RPMI8226 (cell line): ENCODE results near the gene ZNF791.
"Not testable (repeated sequence)": the region's sequence is repeated elsewhere in the genome, so short reads cannot be mapped to it uniquely, and the experiment has no call there.

Experiments used
- DNase-seq: peaks from one replicate; pipeline ENCODE4 v3.0.0-alpha.2; 2015

Gene ZNF791

GRCh38 chr19:12668346-12668745 lies 57.6 kb downstream of the ZNF791 start:
- DNase-seq, result no peak

GRCh38 chr19:12668932-12669269 lies 58.2 kb downstream of the ZNF791 start:
- peak; percentile 22 for DNase-seq

- DNase-seq, result peak; percentile 86
These were observed 58.8 kb downstream of the ZNF791 start for GRCh38 chr19:12669270-12670158.

- DNase-seq, result no peak
These were observed 59.6 kb downstream of the ZNF791 start for GRCh38 chr19:12670159-12670928.

GRCh38 chr19:12672744-12673143 lies 62.0 kb downstream of the ZNF791 start:
- DNase-seq, result no peak

- no peak for DNase-seq
These were observed 64.7 kb downstream of the ZNF791 start for GRCh38 chr19:12675399-12675798.

- no peak for DNase-seq
These were observed 65.2 kb downstream of the ZNF791 start for GRCh38 chr19:12675940-12676339.

- DNase-seq, result peak; percentile 86
These were observed 65.7 kb downstream of the ZNF791 start for GRCh38 chr19:12676384-12676792.

GRCh38 chr19:12676928-12677327 lies 66.2 kb downstream of the ZNF791 start:
- DNase-seq, result no peak

- not testable (repeated sequence) for DNase-seq
These were observed 67.3 kb downstream of the ZNF791 start for GRCh38 chr19:12678039-12678438.

GRCh38 chr19:12680034-12680433 lies 69.3 kb downstream of the ZNF791 start:
- DNase-seq, result no peak

GRCh38 chr19:12681074-12681987 lies 70.6 kb downstream of the ZNF791 start, which contains the start of gene DHPS:
Gene DHPS (minus strand): TSS chr19:12681880. CDS start chr19:12681766, 114 bp downstream.
- DNase-seq, result peak; percentile 98
